GM12892 (cell line): Measurements from ENCODE around the gene UBA3.

Source experiments
- POLR2A ChIP-seq: IDR thresholded peaks from 2 replicates; pipeline ENCODE4 v1.6.1; 2011; ENCODE audit warnings: low read depth, low read length, control low read depth
- POLR2AphosphoS5 ChIP-seq: IDR thresholded peaks from 2 replicates; pipeline ENCODE4 v1.6.1; 2011; ENCODE audit warnings: low read depth, low read length, control low read depth

GRCh38 chr3:69044608-69045007, 35.6 kb downstream of the UBA3 start:
- TF ChIP-seq POLR2A (no peak), POLR2AphosphoS5 (no peak)
